HEK293 (cell line): ENCODE measurements around the gene TMEM184B.

Experiments
- CTCF ChIA-PET: fragments of 350-600 bp; formaldehyde crosslinking; extraction: SDS; loops from one replicate; lab custom pipeline; 2021; ENCODE audit warnings: antibody characterized with exemption; lab: Yijun Ruan, JAX
- POLR2A ChIA-PET: fragments of 300-600 bp; formaldehyde crosslinking; extraction: SDS; loops from one replicate; lab custom pipeline; 2020; ENCODE audit warnings: antibody characterized with exemption, inconsistent platforms; lab: Yijun Ruan, JAX
- H3K27ac ChIP-seq: fragments of 200-500 bp; sonication (Bioruptor generic); 2 replicates; pipeline ENCODE4 v1.5.1; 2014; ENCODE audit warnings: low read depth, low read length, control low read depth, inconsistent platforms; ENCODE audit errors: extremely low read depth
- H3K36me3 ChIP-seq, 2 experiments: fragments of 200-500 bp in 1 of 2; sonication (Bioruptor generic) in 1 of 2; 1 replicate in 1 of 2; 2 replicates in 1 of 2; pipeline ENCODE4 v1.5.1; 2014 to 2017; ENCODE audit warnings: inconsistent platforms in 2 of 2, low read length in 2 of 2; ENCODE audit not compliant: control insufficient read depth in 2 of 2, insufficient read depth in 1 of 2
- H3K4me1 ChIP-seq: fragments of 200-500 bp; sonication (Bioruptor generic); 2 replicates; pipeline ENCODE4 v1.5.1; 2014; ENCODE audit warnings: mild to moderate bottlenecking, low read length, inconsistent platforms; ENCODE audit not compliant: control insufficient read depth, insufficient read depth
- H3K4me3 ChIP-seq: 2 replicates; pipeline ENCODE4 v1.5.1; 2011; ENCODE audit warnings: low read depth, mild to moderate bottlenecking, control low read depth, low read length, moderate library complexity
- H3K9me3 ChIP-seq: fragments of 200-500 bp; sonication (Bioruptor generic); 2 replicates; pipeline ENCODE4 v1.5.1; 2014; ENCODE audit warnings: low read depth, low read length, inconsistent platforms; ENCODE audit not compliant: control insufficient read depth, insufficient read depth
- PRDM10 ChIP-seq: fragments of 450-650 bp; formaldehyde crosslinking; IDR thresholded peaks from 2 replicates; pipeline ENCODE4 v1.5.1; 2016; ENCODE audit warnings: missing biosample characterization, missing genetic modification characterization
- SCRT2 ChIP-seq: fragments of 450-650 bp; formaldehyde crosslinking; IDR thresholded peaks from 2 replicates; pipeline ENCODE4 v1.5.1; 2016; ENCODE audit warnings: missing biosample characterization, missing genetic modification characterization
- ZBTB7A ChIP-seq: fragments of 450-650 bp; formaldehyde crosslinking; IDR thresholded peaks from 2 replicates; pipeline ENCODE4 v1.5.1; 2016; ENCODE audit warnings: low read depth, missing biosample characterization, missing genetic modification characterization
- ZFP37 ChIP-seq: fragments of 450-650 bp; formaldehyde crosslinking; IDR thresholded peaks from 2 replicates; pipeline ENCODE4 v1.5.1; 2016; ENCODE audit warnings: missing biosample characterization, missing genetic modification characterization
- ZNF10 ChIP-seq: fragments of 450-650 bp; formaldehyde crosslinking; IDR thresholded peaks from 2 replicates; pipeline ENCODE4 v1.5.1; 2017; ENCODE audit warnings: missing biosample characterization, missing genetic modification characterization
- ZNF23 ChIP-seq: fragments of 450-650 bp; formaldehyde crosslinking; IDR thresholded peaks from 2 replicates; pipeline ENCODE4 v1.5.1; 2016; ENCODE audit warnings: missing biosample characterization, missing genetic modification characterization, borderline replicate concordance
- ZNF248 ChIP-seq: fragments of 450-650 bp; formaldehyde crosslinking; IDR thresholded peaks from 2 replicates; pipeline ENCODE4 v1.5.1; 2017; ENCODE audit warnings: missing biosample characterization, missing genetic modification characterization
- ZNF311 ChIP-seq: fragments of 450-650 bp; formaldehyde crosslinking; IDR thresholded peaks from 2 replicates; pipeline ENCODE4 v1.5.1; 2017; ENCODE audit warnings: missing biosample characterization, missing genetic modification characterization, borderline replicate concordance
- ZNF394 ChIP-seq: fragments of 450-650 bp; formaldehyde crosslinking; IDR thresholded peaks from 2 replicates; pipeline ENCODE4 v1.5.1; 2016; ENCODE audit warnings: missing biosample characterization, missing genetic modification characterization, mild to moderate bottlenecking, moderate library complexity, borderline replicate concordance
- ZNF398 ChIP-seq: fragments of 450-650 bp; formaldehyde crosslinking; IDR thresholded peaks from 2 replicates; pipeline ENCODE4 v1.5.1; 2017; ENCODE audit warnings: missing biosample characterization, missing genetic modification characterization
- ZNF48 ChIP-seq: fragments of 450-650 bp; formaldehyde crosslinking; IDR thresholded peaks from 2 replicates; pipeline ENCODE4 v1.5.1; 2016; ENCODE audit warnings: missing biosample characterization, missing genetic modification characterization
- ZNF623 ChIP-seq: fragments of 450-650 bp; formaldehyde crosslinking; IDR thresholded peaks from 2 replicates; pipeline ENCODE4 v1.5.1; 2016; ENCODE audit warnings: missing biosample characterization, missing genetic modification characterization
- ZNF658 ChIP-seq: fragments of 450-650 bp; formaldehyde crosslinking; IDR thresholded peaks from 2 replicates; pipeline ENCODE4; 2016; ENCODE audit warnings: missing biosample characterization, missing genetic modification characterization
- ZNF701 ChIP-seq: fragments of 450-650 bp; formaldehyde crosslinking; IDR thresholded peaks from 2 replicates; pipeline ENCODE4 v1.5.1; 2016; ENCODE audit warnings: missing biosample characterization, missing genetic modification characterization
- ZNF837 ChIP-seq: fragments of 450-650 bp; formaldehyde crosslinking; IDR thresholded peaks from 2 replicates; pipeline ENCODE4 v1.5.1; 2016; ENCODE audit warnings: missing biosample characterization, missing genetic modification characterization
- ZSCAN16 ChIP-seq: fragments of 450-650 bp; formaldehyde crosslinking; IDR thresholded peaks from 2 replicates; pipeline ENCODE4 v1.5.1; 2016; ENCODE audit warnings: missing biosample characterization, missing genetic modification characterization
- TF ChIP-seq, protein P1 (sequence below): fragments of 450-650 bp; formaldehyde crosslinking; IDR thresholded peaks from 2 replicates; pipeline ENCODE4 v1.5.1; 2016; ENCODE audit warnings: missing biosample characterization, missing genetic modification characterization
- TF ChIP-seq, protein P2 (sequence below): fragments of 450-650 bp; formaldehyde crosslinking; IDR thresholded peaks from 2 replicates; pipeline ENCODE4 v1.5.1; 2016; ENCODE audit warnings: missing biosample characterization, missing genetic modification characterization

Gene TMEM184B

DNA sequence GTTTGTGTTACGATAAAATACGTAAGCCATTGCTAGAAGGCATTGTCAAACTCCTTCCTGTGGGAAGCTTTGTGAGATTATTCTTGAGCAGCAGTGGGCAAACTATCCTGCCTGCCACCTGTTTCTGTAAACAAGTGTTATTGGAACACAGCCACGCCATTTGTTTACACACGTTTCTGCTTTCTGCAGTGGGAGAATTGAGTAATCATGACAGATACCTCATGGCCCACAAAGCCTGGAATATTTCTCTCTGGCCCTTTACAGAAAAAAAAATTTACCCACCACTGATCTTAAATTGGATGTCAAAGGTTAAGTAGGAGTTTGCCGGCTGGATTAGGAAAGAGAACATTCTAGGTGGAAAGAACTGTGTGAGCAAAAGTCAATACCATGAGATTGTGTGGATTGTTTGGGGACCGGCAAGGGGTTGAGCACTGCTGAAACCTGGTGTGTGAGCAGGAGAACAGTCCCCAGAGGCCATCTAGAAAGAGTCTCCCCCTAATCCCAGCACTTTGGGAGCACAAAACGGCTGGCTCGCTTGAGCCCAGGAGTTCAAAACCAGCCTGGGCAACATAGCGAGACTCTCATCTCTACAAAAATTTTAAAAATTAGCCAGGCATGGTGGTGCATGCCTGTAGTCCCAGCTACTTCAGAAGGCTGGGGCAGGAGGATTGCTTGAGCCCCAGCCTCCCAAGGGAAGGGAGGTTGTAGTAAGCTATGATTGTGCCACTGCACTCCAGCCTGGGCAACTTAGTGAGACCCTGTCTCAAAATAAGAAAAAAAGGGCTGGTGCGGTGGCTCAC is 85.2 kb downstream of the TMEM184B start (continued):
- TF ChIP-seq ZFP37 (tag by site-specific recombination) (no peak), PRDM10 (tag by site-specific recombination) (no peak), ZNF398 (tag by site-specific recombination) (no peak), ZNF658 (tag by site-specific recombination) (no peak), ZNF311 (no peak), ZNF10 (tag by site-specific recombination) (no peak), SCRT2 (peak; percentile 97), ZSCAN16 (tag by site-specific recombination) (no peak)
- TF ChIP-seq, protein P1, sequence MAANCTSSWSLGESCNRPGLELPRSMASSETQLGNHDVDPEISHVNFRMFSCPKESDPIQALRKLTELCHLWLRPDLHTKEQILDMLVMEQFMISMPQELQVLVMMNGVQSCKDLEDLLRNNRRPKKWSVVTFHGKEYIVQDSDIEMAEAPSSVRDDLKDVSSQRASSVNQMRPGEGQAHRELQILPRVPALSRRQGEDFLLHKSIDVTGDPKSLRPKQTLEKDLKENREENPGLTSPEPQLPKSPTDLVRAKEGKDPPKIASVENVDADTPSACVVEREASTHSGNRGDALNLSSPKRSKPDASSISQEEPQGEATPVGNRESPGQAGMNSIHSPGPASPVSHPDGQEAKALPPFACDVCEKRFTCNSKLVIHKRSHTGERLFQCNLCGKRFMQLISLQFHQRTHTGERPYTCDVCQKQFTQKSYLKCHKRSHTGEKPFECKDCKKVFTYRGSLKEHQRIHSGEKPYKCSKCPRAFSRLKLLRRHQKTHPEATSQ (tag by site-specific recombination): no peak
- TF ChIP-seq, protein P2, sequence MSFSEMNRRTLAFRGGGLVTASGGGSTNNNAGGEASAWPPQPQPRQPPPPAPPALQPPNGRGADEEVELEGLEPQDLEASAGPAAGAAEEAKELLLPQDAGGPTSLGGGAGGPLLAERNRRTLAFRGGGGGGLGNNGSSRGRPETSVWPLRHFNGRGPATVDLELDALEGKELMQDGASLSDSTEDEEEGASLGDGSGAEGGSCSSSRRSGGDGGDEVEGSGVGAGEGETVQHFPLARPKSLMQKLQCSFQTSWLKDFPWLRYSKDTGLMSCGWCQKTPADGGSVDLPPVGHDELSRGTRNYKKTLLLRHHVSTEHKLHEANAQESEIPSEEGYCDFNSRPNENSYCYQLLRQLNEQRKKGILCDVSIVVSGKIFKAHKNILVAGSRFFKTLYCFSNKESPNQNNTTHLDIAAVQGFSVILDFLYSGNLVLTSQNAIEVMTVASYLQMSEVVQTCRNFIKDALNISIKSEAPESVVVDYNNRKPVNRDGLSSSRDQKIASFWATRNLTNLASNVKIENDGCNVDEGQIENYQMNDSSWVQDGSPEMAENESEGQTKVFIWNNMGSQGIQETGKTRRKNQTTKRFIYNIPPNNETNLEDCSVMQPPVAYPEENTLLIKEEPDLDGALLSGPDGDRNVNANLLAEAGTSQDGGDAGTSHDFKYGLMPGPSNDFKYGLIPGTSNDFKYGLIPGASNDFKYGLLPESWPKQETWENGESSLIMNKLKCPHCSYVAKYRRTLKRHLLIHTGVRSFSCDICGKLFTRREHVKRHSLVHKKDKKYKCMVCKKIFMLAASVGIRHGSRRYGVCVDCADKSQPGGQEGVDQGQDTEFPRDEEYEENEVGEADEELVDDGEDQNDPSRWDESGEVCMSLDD: no peak

DNA sequence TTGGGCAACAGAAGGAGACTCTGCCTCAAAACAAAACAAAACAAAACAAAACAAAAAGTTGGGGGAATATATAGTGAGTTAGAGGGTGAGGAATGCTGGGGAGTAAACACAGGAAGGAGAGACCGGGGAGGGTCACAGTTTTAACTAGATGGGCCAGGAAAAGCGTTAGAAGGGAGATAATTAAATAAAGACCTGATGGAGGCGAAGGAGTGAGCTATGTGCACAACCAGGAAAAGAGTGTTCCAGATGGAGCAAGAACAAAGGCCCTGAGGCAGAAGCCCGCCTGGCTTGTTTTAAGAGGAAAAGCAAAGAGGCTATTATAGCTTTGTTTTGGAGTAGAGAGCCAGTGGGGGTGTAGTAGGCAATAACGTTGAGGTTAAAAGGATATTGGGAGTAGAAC is 86.4 kb downstream of the TMEM184B start:
- no peak overlapping the region for H3K4me3 ChIP-seq
- no peaks in the 10 kb centered on the region for H3K36me3 ChIP-seq
- no peak for TF ChIP-seq ZNF837 (tag by site-specific recombination)
- TF ChIP-seq ZNF623: peak; percentile 84
- POLR2A ChIA-PET: interaction anchor here (0.7 to 1.3 kb wide), 2 partner anchors 13 to 15 kb away, joined by 3 read pairs; partner anchors contain the start of gene MAFF
- no peaks in the 10 kb centered on the region for H3K4me1 ChIP-seq
- H3K27ac ChIP-seq: no peak overlapping the region
- no peaks in the 10 kb centered on the region for H3K9me3 ChIP-seq
- CTCF ChIA-PET: interaction anchor here (0.7 to 1.2 kb wide), 2 partner anchors 73 to 1330 kb away, joined by 3 read pairs; no protein-coding TSS in a partner anchor

GRCh38 chr22:38184788-38185187 is 88.0 kb downstream of the TMEM184B start:
- no peak overlapping the region for H3K4me3 ChIP-seq
- H3K4me1 ChIP-seq: peaks cover 7% of the 10 kb centered on the region; the same call in 1 of the 2 replicates
- H3K9me3 ChIP-seq: no peaks in the 10 kb centered on the region
- no peak overlapping the region for H3K27ac ChIP-seq
- H3K36me3 ChIP-seq: no peaks in the 10 kb centered on the region
- ChIA-PET POLR2A (no interaction called here), CTCF (interaction anchor here (1.7 kb wide), 1 partner anchor 70 kb away, joined by 6 read pairs; no protein-coding TSS in a partner anchor)
- TF ChIP-seq ZNF394 (tag by site-specific recombination) (no peak), ZNF701 (tag by site-specific recombination) (no peak), ZNF48 (no peak), ZNF658 (tag by site-specific recombination) (no peak), ZNF248 (tag by site-specific recombination) (no peak), ZBTB7A (tag by site-specific recombination) (no peak), ZNF23 (tag by site-specific recombination) (no peak), PRDM10 (tag by site-specific recombination) (peak; percentile 24; the same call in 1 of the 2 replicates)
